ENCODE results near the gene JARID2. TPM values are rescaled to one million over a fixed set of nuclear protein-coding genes. Genes with fewer than 3 reads are reported as not detected.

The JARID2 gene
- 20.8 TPM for polyA plus RNA-seq (2013)

GRCh38 chr6:15245361-15246216, at the start of gene JARID2:
JARID2 (plus strand) TSS chr6:15246069; CDS start chr6:15246540, 471 bp downstream.
- 0% methylated on average over 33 of the region's 59 CpGs for WGBS (ENCODE audit: insufficient coverage)
- CTCF ChIA-PET, result interaction anchor here (1.0 to 1.1 kb wide), 2 partner anchors 19 to 23 kb away, joined by 3 to 4 read pairs; no protein-coding TSS in a partner anchor
- no peaks in the 10 kb centered on the region for H3K36me3 ChIP-seq (ENCODE audit: control insufficient read depth in 4 of 4, insufficient read depth in 4 of 4, low read length in 3 of 4)
- H3K27me3 ChIP-seq (replicated peaks in 2 of 5; ENCODE audit: control insufficient read depth in 4 of 5, insufficient read depth in 5 of 5, low read length in 4 of 5), result no peaks in the 10 kb centered on the region
- no peaks in the 10 kb centered on the region for H3K9me3 ChIP-seq (ENCODE audit: control extremely low read depth in 1 of 5, control insufficient read depth in 4 of 5, insufficient read depth in 2 of 5, low read depth in 1 of 5, low read length in 4 of 5)
- peak; percentile 98 to 99 (median 99) for DNase-seq
- POLR2A ChIA-PET, result interaction anchor here (0.5 to 1.2 kb wide), 5 partner anchors 12 to 421 kb away, joined by 3 to 5 read pairs (median 3); no protein-coding TSS in a partner anchor
- H3K4me1 ChIP-seq (ENCODE audit: control extremely low read depth in 1 of 4, control insufficient read depth in 4 of 4, insufficient read depth in 4 of 4, low read length in 3 of 4), result peaks cover 5 to 42% (median 36%) of the 10 kb centered on the region in 4 experiments
- H3K4me3 ChIP-seq (ENCODE audit: control insufficient read depth in 1 of 7, extremely low read depth in 1 of 7, insufficient read depth in 4 of 7, low read depth in 2 of 7, low read length in 6 of 7), result peak within 1 kb of the TSS; percentile 80 to 100 (median 94)
- peak within 1 kb of the TSS; percentile 75 to 89 for H3K27ac ChIP-seq (ENCODE audit: insufficient read depth in 1 of 2, low read depth in 1 of 2, low read length in 2 of 2, poor library complexity in 1 of 2, severe bottlenecking in 2 of 2)

GRCh38 chr6:15200087-15200486, 45.8 kb upstream of the JARID2 start:
- Histone ChIP-seq H3K36me3 (ENCODE audit: control insufficient read depth in 4 of 4, insufficient read depth in 4 of 4, low read length in 3 of 4) (no peaks in the 10 kb centered on the region), H3K9me3 (ENCODE audit: control extremely low read depth in 1 of 5, control insufficient read depth in 4 of 5, insufficient read depth in 2 of 5, low read depth in 1 of 5, low read length in 4 of 5) (no peaks in the 10 kb centered on the region), H3K27me3 (replicated peaks in 2 of 5; ENCODE audit: control insufficient read depth in 4 of 5, insufficient read depth in 5 of 5, low read length in 4 of 5) (no peaks in the 10 kb centered on the region), H3K27ac (ENCODE audit: insufficient read depth in 1 of 2, low read depth in 1 of 2, low read length in 2 of 2, poor library complexity in 1 of 2, severe bottlenecking in 2 of 2) (no peak overlapping the region), H3K4me1 (ENCODE audit: control extremely low read depth in 1 of 4, control insufficient read depth in 4 of 4, insufficient read depth in 4 of 4, low read length in 3 of 4) (no peaks in the 10 kb centered on the region), H3K4me3 (ENCODE audit: control insufficient read depth in 1 of 7, extremely low read depth in 1 of 7, insufficient read depth in 4 of 7, low read depth in 2 of 7, low read length in 6 of 7) (no peak overlapping the region)
- ChIA-PET CTCF (no interaction called here), POLR2A (no interaction called here)
- 83% methylated on average over 3 of the region's 5 CpGs for WGBS (ENCODE audit: insufficient coverage)
- no peak for DNase-seq

- no CpG with 5 or more reads among the region's 4 CpGs for WGBS (ENCODE audit: insufficient coverage)
- H3K27me3 ChIP-seq (replicated peaks in 2 of 5; ENCODE audit: control insufficient read depth in 4 of 5, insufficient read depth in 5 of 5, low read length in 4 of 5), result no peaks in the 10 kb centered on the region
- no peaks in the 10 kb centered on the region for H3K36me3 ChIP-seq (ENCODE audit: control insufficient read depth in 4 of 4, insufficient read depth in 4 of 4, low read length in 3 of 4)
- ChIA-PET POLR2A (no interaction called here), CTCF (interaction anchor here (0.7 kb wide), 2 partner anchors 317 to 434 kb away, joined by 3 read pairs; no protein-coding TSS in a partner anchor)
- H3K4me1 ChIP-seq (ENCODE audit: control extremely low read depth in 1 of 4, control insufficient read depth in 4 of 4, insufficient read depth in 4 of 4, low read length in 3 of 4), result peaks cover 0 to 7% (median under 1%) of the 10 kb centered on the region in 4 experiments
- DNase-seq, result no peak
- H3K4me3 ChIP-seq (ENCODE audit: control insufficient read depth in 1 of 7, extremely low read depth in 1 of 7, insufficient read depth in 4 of 7, low read depth in 2 of 7, low read length in 6 of 7), result no peak overlapping the region
- no peak overlapping the region for H3K27ac ChIP-seq (ENCODE audit: insufficient read depth in 1 of 2, low read depth in 1 of 2, low read length in 2 of 2, poor library complexity in 1 of 2, severe bottlenecking in 2 of 2)
- H3K9me3 ChIP-seq (ENCODE audit: control extremely low read depth in 1 of 5, control insufficient read depth in 4 of 5, insufficient read depth in 2 of 5, low read depth in 1 of 5, low read length in 4 of 5), result no peaks in the 10 kb centered on the region
These were observed 40.5 kb upstream of the JARID2 start for GRCh38 chr6:15205321-15205720.

- Histone ChIP-seq H3K9me3 (ENCODE audit: control extremely low read depth in 1 of 5, control insufficient read depth in 4 of 5, insufficient read depth in 2 of 5, low read depth in 1 of 5, low read length in 4 of 5) (no peaks in the 10 kb centered on the region), H3K4me1 (ENCODE audit: control extremely low read depth in 1 of 4, control insufficient read depth in 4 of 4, insufficient read depth in 4 of 4, low read length in 3 of 4) (peaks cover 0 to 7% (median 2%) of the 10 kb centered on the region in 4 experiments), H3K4me3 (ENCODE audit: control insufficient read depth in 1 of 7, extremely low read depth in 1 of 7, insufficient read depth in 4 of 7, low read depth in 2 of 7, low read length in 6 of 7) (no peak overlapping the region), H3K27me3 (replicated peaks in 2 of 5; ENCODE audit: control insufficient read depth in 4 of 5, insufficient read depth in 5 of 5, low read length in 4 of 5) (no peaks in the 10 kb centered on the region), H3K27ac (ENCODE audit: insufficient read depth in 1 of 2, low read depth in 1 of 2, low read length in 2 of 2, poor library complexity in 1 of 2, severe bottlenecking in 2 of 2) (no peak overlapping the region), H3K36me3 (ENCODE audit: control insufficient read depth in 4 of 4, insufficient read depth in 4 of 4, low read length in 3 of 4) (no peaks in the 10 kb centered on the region)
- CTCF ChIA-PET, result no interaction called here
- no peak for DNase-seq
- WGBS (ENCODE audit: insufficient coverage), result 100% methylated on average over 1 of the region's 2 CpGs
- POLR2A ChIA-PET, result no interaction called here
These were observed 39.0 kb upstream of the JARID2 start for GRCh38 chr6:15206887-15207286.

- Histone ChIP-seq H3K27ac (ENCODE audit: insufficient read depth in 1 of 2, low read depth in 1 of 2, low read length in 2 of 2, poor library complexity in 1 of 2, severe bottlenecking in 2 of 2) (no peak overlapping the region), H3K36me3 (ENCODE audit: control insufficient read depth in 4 of 4, insufficient read depth in 4 of 4, low read length in 3 of 4) (no peaks in the 10 kb centered on the region), H3K4me3 (ENCODE audit: control insufficient read depth in 1 of 7, extremely low read depth in 1 of 7, insufficient read depth in 4 of 7, low read depth in 2 of 7, low read length in 6 of 7) (no peak overlapping the region), H3K4me1 (ENCODE audit: control extremely low read depth in 1 of 4, control insufficient read depth in 4 of 4, insufficient read depth in 4 of 4, low read length in 3 of 4) (peaks cover 0 to 7% (median 2%) of the 10 kb centered on the region in 4 experiments), H3K27me3 (replicated peaks in 2 of 5; ENCODE audit: control insufficient read depth in 4 of 5, insufficient read depth in 5 of 5, low read length in 4 of 5) (no peaks in the 10 kb centered on the region), H3K9me3 (ENCODE audit: control extremely low read depth in 1 of 5, control insufficient read depth in 4 of 5, insufficient read depth in 2 of 5, low read depth in 1 of 5, low read length in 4 of 5) (no peaks in the 10 kb centered on the region)
- peak in 1 of 3 donors; percentile 15 for DNase-seq
- CTCF ChIA-PET, result no interaction called here
- POLR2A ChIA-PET, result no interaction called here
- WGBS (ENCODE audit: insufficient coverage), result 100% methylated on average over 1 of the region's 3 CpGs
These were observed 37.9 kb upstream of the JARID2 start for GRCh38 chr6:15207923-15208322.

- Histone ChIP-seq H3K27ac (ENCODE audit: insufficient read depth in 1 of 2, low read depth in 1 of 2, low read length in 2 of 2, poor library complexity in 1 of 2, severe bottlenecking in 2 of 2) (no peak overlapping the region), H3K36me3 (ENCODE audit: control insufficient read depth in 4 of 4, insufficient read depth in 4 of 4, low read length in 3 of 4) (no peaks in the 10 kb centered on the region), H3K9me3 (ENCODE audit: control extremely low read depth in 1 of 5, control insufficient read depth in 4 of 5, insufficient read depth in 2 of 5, low read depth in 1 of 5, low read length in 4 of 5) (no peaks in the 10 kb centered on the region), H3K4me1 (ENCODE audit: control extremely low read depth in 1 of 4, control insufficient read depth in 4 of 4, insufficient read depth in 4 of 4, low read length in 3 of 4) (peaks cover 0 to 2% (median 0%) of the 10 kb centered on the region in 4 experiments), H3K4me3 (ENCODE audit: control insufficient read depth in 1 of 7, extremely low read depth in 1 of 7, insufficient read depth in 4 of 7, low read depth in 2 of 7, low read length in 6 of 7) (no peak overlapping the region), H3K27me3 (replicated peaks in 2 of 5; ENCODE audit: control insufficient read depth in 4 of 5, insufficient read depth in 5 of 5, low read length in 4 of 5) (no peaks in the 10 kb centered on the region)
- ChIA-PET CTCF (no interaction called here), POLR2A (no interaction called here)
- 100% methylated on average over 5 of the region's 7 CpGs for WGBS (ENCODE audit: insufficient coverage)
- no peak for DNase-seq
These were observed 31.9 kb upstream of the JARID2 start for GRCh38 chr6:15213838-15214400.

GRCh38 chr6:15218401-15218800, 27.5 kb upstream of the JARID2 start:
- Histone ChIP-seq H3K36me3 (ENCODE audit: control insufficient read depth in 4 of 4, insufficient read depth in 4 of 4, low read length in 3 of 4) (no peaks in the 10 kb centered on the region), H3K9me3 (ENCODE audit: control extremely low read depth in 1 of 5, control insufficient read depth in 4 of 5, insufficient read depth in 2 of 5, low read depth in 1 of 5, low read length in 4 of 5) (no peaks in the 10 kb centered on the region), H3K4me3 (ENCODE audit: control insufficient read depth in 1 of 7, extremely low read depth in 1 of 7, insufficient read depth in 4 of 7, low read depth in 2 of 7, low read length in 6 of 7) (no peak overlapping the region), H3K27me3 (replicated peaks in 2 of 5; ENCODE audit: control insufficient read depth in 4 of 5, insufficient read depth in 5 of 5, low read length in 4 of 5) (no peaks in the 10 kb centered on the region), H3K4me1 (ENCODE audit: control extremely low read depth in 1 of 4, control insufficient read depth in 4 of 4, insufficient read depth in 4 of 4, low read length in 3 of 4) (peaks cover 0 to 2% (median 0%) of the 10 kb centered on the region in 4 experiments), H3K27ac (ENCODE audit: insufficient read depth in 1 of 2, low read depth in 1 of 2, low read length in 2 of 2, poor library complexity in 1 of 2, severe bottlenecking in 2 of 2) (no peak overlapping the region)
- ChIA-PET POLR2A (no interaction called here), CTCF (no interaction called here)
- no peak for DNase-seq
- 98% methylated on average over 18 of the region's 18 CpGs for WGBS (ENCODE audit: insufficient coverage)

Measured in common myeloid progenitor, CD34-positive (primary cell).